Calu3 (cell line): ENCODE data around the gene CD1D. TPM values are rescaled to one million over a fixed set of nuclear protein-coding genes. Genes with fewer than 3 reads are reported as not detected.

ENCODE experiments used
- BruUV-seq: library from RNA; stranded (reverse); fragments of 400-500 nt; replicated peaks from 2 replicates; lab custom pipeline; 2021; lab: Mats Ljungman, UMichigan
- CTCF ChIA-PET: fragments of 300-600 bp; sonication (Branson Sonifier 250); formaldehyde crosslinking; loops from one replicate; lab custom pipeline; 2022; ENCODE audit warnings: antibody characterized with exemption; lab: Charles Lee
- DNase-seq: peaks from one replicate; pipeline ENCODE4 v3.0.0; 2022
- H3K27ac Mint-ChIP-seq: one replicate; pipeline ENCODE4 v1.8.0; 2022; ENCODE audit warnings: mixed read lengths; ENCODE audit not compliant: unreplicated experiment
- H3K27me3 Mint-ChIP-seq: one replicate; pipeline ENCODE4 v1.8.0; 2022; ENCODE audit warnings: mixed read lengths; ENCODE audit not compliant: unreplicated experiment
- H3K36me3 Mint-ChIP-seq: one replicate; pipeline ENCODE4 v1.8.0; 2022; ENCODE audit warnings: mild to moderate bottlenecking, moderate library complexity, mixed read lengths; ENCODE audit not compliant: insufficient read depth, unreplicated experiment
- H3K4me1 Mint-ChIP-seq: one replicate; pipeline ENCODE4 v1.8.0; 2022; ENCODE audit warnings: mild to moderate bottlenecking, low read depth, mixed read lengths; ENCODE audit not compliant: unreplicated experiment
- H3K4me3 Mint-ChIP-seq: one replicate; pipeline ENCODE4 v1.8.0; 2022; ENCODE audit warnings: mild to moderate bottlenecking, low read depth, moderate library complexity, mixed read lengths; ENCODE audit not compliant: unreplicated experiment
- H3K9me3 Mint-ChIP-seq: one replicate; pipeline ENCODE4 v1.8.0; 2022; ENCODE audit warnings: low read depth, mixed read lengths; ENCODE audit not compliant: unreplicated experiment
- intact Hi-C: fragments of 100-400 bp; cut with micrococcal nuclease; formaldehyde crosslinking; loops from one replicate; pipeline ENCODE4 v1.10.0; 2022; ENCODE audit not compliant: unreplicated experiment
- total RNA-seq: library from RNA; stranded (reverse); gene quantifications from 2 replicates; pipeline ENCODE4 v1.2.3, GENCODE V29; 2022
- TF ChIP-seq, protein P1 (sequence below): fragments of 200-600 bp; IDR thresholded peaks from one replicate; pipeline ENCODE4 v1.8.0; 2022; ENCODE audit warnings: antibody characterized with exemption; ENCODE audit not compliant: unreplicated experiment

CD1D gene
- total RNA-seq, 1 experiment from 2014 or later: 0.76 TPM

DNA sequence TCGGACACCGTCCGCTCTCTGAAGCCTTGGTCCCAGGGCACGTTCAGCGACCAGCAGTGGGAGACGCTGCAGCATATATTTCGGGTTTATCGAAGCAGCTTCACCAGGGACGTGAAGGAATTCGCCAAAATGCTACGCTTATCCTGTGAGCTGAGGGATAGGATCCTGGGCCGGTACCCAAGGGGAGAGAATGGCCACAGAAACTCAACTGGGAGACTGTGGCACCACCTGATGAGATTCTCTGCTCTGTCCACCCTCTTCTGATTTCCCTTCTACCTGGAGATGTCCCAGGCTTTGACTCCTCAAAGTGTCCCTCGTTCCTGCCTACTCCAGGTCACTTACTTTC lies 855 bp downstream of the CD1D start:
- DNase-seq: no peak
- TF ChIP-seq, protein P1, sequence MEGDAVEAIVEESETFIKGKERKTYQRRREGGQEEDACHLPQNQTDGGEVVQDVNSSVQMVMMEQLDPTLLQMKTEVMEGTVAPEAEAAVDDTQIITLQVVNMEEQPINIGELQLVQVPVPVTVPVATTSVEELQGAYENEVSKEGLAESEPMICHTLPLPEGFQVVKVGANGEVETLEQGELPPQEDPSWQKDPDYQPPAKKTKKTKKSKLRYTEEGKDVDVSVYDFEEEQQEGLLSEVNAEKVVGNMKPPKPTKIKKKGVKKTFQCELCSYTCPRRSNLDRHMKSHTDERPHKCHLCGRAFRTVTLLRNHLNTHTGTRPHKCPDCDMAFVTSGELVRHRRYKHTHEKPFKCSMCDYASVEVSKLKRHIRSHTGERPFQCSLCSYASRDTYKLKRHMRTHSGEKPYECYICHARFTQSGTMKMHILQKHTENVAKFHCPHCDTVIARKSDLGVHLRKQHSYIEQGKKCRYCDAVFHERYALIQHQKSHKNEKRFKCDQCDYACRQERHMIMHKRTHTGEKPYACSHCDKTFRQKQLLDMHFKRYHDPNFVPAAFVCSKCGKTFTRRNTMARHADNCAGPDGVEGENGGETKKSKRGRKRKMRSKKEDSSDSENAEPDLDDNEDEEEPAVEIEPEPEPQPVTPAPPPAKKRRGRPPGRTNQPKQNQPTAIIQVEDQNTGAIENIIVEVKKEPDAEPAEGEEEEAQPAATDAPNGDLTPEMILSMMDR: no peak
- peaks cover 29% of the 10 kb centered on the region for H3K4me1 Mint-ChIP-seq
- intact Hi-C loops: no loop called here
- peaks cover 32% of the 10 kb centered on the region for H3K27me3 Mint-ChIP-seq
- CTCF ChIA-PET: no interaction called here
- no peaks in the 10 kb centered on the region for H3K9me3 Mint-ChIP-seq
- BruUV-seq: no TSS peak
- no peak overlapping the region for H3K27ac Mint-ChIP-seq
- H3K36me3 Mint-ChIP-seq: peaks cover 10% of the 10 kb centered on the region
- peak overlapping the region; percentile 83 for H3K4me3 Mint-ChIP-seq

DNA sequence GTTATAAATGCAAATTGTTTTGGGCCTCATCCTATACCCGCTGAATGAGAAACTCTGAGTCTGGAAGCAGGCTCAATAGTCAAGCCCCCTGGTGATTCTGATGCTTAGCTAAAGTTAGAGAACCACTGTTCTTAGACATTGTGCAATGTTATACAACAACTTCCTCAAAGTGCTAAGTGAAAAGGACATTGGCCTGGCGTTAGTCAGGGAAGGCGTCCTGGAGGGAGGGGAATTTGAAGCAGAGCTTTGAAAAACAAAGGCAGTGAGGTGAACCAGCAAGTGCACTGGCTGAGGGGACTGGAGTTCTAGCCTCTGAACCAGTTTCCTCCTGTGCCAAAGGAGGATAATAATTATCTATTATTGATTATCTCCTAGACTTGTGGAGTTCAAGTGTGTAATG lies 5.1 kb downstream of the CD1D start:
- peaks cover 3% of the 10 kb centered on the region for H3K9me3 Mint-ChIP-seq
- peak; percentile 73 for DNase-seq
- peaks cover 7% of the 10 kb centered on the region for H3K36me3 Mint-ChIP-seq
- peaks cover 15% of the 10 kb centered on the region for H3K27me3 Mint-ChIP-seq
- CTCF ChIA-PET: interaction anchor here (0.6 to 1.7 kb wide), 6 partner anchors 12 to 818 kb away, joined by 3 to 8 read pairs (median 3); no protein-coding TSS in a partner anchor
- BruUV-seq: no TSS peak
- intact Hi-C loops: loop anchor here (2.0 to 5.0 kb wide), 3 partner anchors 19 to 218 kb away; no protein-coding TSS in a partner anchor
- peak overlapping the region; percentile 11 for H3K27ac Mint-ChIP-seq
- H3K4me3 Mint-ChIP-seq: no peak overlapping the region
- TF ChIP-seq, protein P1: no peak
- H3K4me1 Mint-ChIP-seq: peaks cover 27% of the 10 kb centered on the region

DNA sequence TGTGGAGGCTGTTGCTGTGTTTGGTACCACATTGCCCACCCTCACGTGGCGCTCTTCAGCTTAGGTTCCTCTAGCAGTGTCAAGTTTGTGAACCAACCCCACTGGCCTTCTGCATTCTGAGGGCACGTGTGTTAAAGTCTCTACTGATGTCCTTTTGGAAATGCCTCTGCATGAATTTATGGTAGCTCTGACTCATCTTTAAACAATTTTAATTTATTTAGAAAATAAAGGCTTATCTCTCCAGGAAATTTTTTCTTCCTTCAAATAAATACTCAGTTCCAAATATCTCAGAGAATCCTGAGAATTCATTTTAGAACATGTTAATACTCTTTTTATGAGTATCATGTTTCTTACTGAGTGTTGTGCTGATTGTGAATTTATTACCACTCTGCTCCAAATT lies 5.5 kb downstream of the CD1D start:
- peak overlapping the region; percentile 11 for H3K27ac Mint-ChIP-seq
- TF ChIP-seq, protein P1: no peak
- H3K27me3 Mint-ChIP-seq: peaks cover 13% of the 10 kb centered on the region
- peaks cover 3% of the 10 kb centered on the region for H3K36me3 Mint-ChIP-seq
- BruUV-seq: no TSS peak
- no peak for DNase-seq
- intact Hi-C loops: loop anchor here (5.0 kb wide), 2 partner anchors 39 to 219 kb away; no protein-coding TSS in a partner anchor
- no peak overlapping the region for H3K4me3 Mint-ChIP-seq
- peaks cover 3% of the 10 kb centered on the region for H3K9me3 Mint-ChIP-seq
- CTCF ChIA-PET: interaction anchor here (0.5 to 1.7 kb wide), 6 partner anchors 11 to 818 kb away, joined by 3 to 8 read pairs (median 3); no protein-coding TSS in a partner anchor
- peaks cover 25% of the 10 kb centered on the region for H3K4me1 Mint-ChIP-seq

DNA sequence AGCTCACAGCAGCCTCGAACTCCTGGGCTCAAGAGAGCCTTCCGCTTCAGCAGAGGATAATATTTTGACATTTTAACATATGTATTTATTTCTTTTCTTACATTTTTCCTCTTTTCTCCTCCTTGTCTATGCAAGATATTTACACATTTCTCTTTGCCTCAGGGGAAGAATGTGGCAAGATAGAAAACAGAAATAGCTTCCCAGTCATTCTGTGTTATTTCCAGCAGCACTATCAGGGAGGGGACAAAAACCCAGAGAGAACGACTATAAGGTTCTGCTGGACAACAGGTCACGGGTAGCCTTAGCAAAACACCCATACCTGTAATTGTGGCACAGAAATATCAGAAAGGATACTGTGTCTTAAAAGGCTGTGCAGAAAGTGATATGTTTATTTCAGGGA lies 7.9 kb downstream of the CD1D start:
- CTCF ChIA-PET: no interaction called here
- H3K4me3 Mint-ChIP-seq: no peak overlapping the region
- intact Hi-C loops: loop anchor here (5.0 kb wide), 2 partner anchors 41 to 221 kb away; no protein-coding TSS in a partner anchor
- no TSS peak for BruUV-seq
- peaks cover 4% of the 10 kb centered on the region for H3K9me3 Mint-ChIP-seq
- no peak for DNase-seq
- H3K27me3 Mint-ChIP-seq: no peaks in the 10 kb centered on the region
- H3K27ac Mint-ChIP-seq: no peak overlapping the region
- TF ChIP-seq, protein P1: no peak
- no peaks in the 10 kb centered on the region for H3K36me3 Mint-ChIP-seq
- peaks cover 20% of the 10 kb centered on the region for H3K4me1 Mint-ChIP-seq
